Mesendoderm (in vitro differentiated cells): Measurements from ENCODE around the gene C11orf71.

Source experiments
- DNase-seq: peaks from one replicate; pipeline ENCODE4 v3.0.0; 2013
- H2AK5ac ChIP-seq: 2 replicates; pipeline ENCODE4 v1.6.1; 2013; ENCODE audit warnings: low read length, inconsistent platforms
- H2BK120ac ChIP-seq: 2 replicates; pipeline ENCODE4 v1.6.1; 2013; ENCODE audit warnings: low read depth, mild to moderate bottlenecking, low read length, moderate library complexity, mixed read lengths
- H2BK15ac ChIP-seq: replicated peaks from 2 replicates; pipeline ENCODE4 v1.6.1; 2013; ENCODE audit warnings: low read depth, mild to moderate bottlenecking, moderate library complexity
- H2BK5ac ChIP-seq: 2 replicates; pipeline ENCODE4 v1.6.1; 2013; ENCODE audit warnings: low read length, inconsistent platforms
- H3K18ac ChIP-seq: 2 replicates; pipeline ENCODE4 v1.6.1; 2013; ENCODE audit warnings: mild to moderate bottlenecking, low read length, mixed read lengths
- H3K23ac ChIP-seq: one replicate; pipeline ENCODE4 v1.6.1; 2013; ENCODE audit warnings: low read length
- H3K27ac ChIP-seq: 2 replicates; pipeline ENCODE4 v1.5.1; 2013; ENCODE audit warnings: low read depth, mild to moderate bottlenecking, inconsistent platforms, low read length, moderate library complexity
- H3K27me3 ChIP-seq: 2 replicates; pipeline ENCODE4 v1.6.1; 2013; ENCODE audit warnings: low read length, control low read depth, mild to moderate bottlenecking, inconsistent platforms; ENCODE audit not compliant: insufficient read depth, poor library complexity
- H3K36me3 ChIP-seq: 2 replicates; pipeline ENCODE4 v1.6.1; 2013; ENCODE audit warnings: low read length, inconsistent platforms; ENCODE audit not compliant: control insufficient read depth, insufficient read depth
- H3K4ac ChIP-seq: one replicate; pipeline ENCODE4 v1.6.1; 2013; ENCODE audit warnings: low read depth, mild to moderate bottlenecking, low read length, moderate library complexity
- H3K4me1 ChIP-seq: 2 replicates; pipeline ENCODE4 v1.6.1; 2013; ENCODE audit warnings: low read depth, low read length, inconsistent platforms; ENCODE audit not compliant: control insufficient read depth
- H3K4me2 ChIP-seq: 2 replicates; pipeline ENCODE4 v1.6.1; 2013; ENCODE audit warnings: low read length
- H3K4me3 ChIP-seq: 2 replicates; pipeline ENCODE4 v1.5.1; 2013; ENCODE audit warnings: mild to moderate bottlenecking, low read length
- H3K56ac ChIP-seq: one replicate; pipeline ENCODE4 v1.6.1; 2013; ENCODE audit warnings: low read length
- H3K79me1 ChIP-seq: 2 replicates; pipeline ENCODE4 v1.6.1; 2013; ENCODE audit warnings: low read length, inconsistent platforms
- H3K79me2 ChIP-seq: 2 replicates; pipeline ENCODE4 v1.6.1; 2013; ENCODE audit warnings: mild to moderate bottlenecking, low read length; ENCODE audit not compliant: control insufficient read depth, insufficient read depth
- H3K9ac ChIP-seq: 2 replicates; pipeline ENCODE4 v1.6.1; 2013; ENCODE audit warnings: low read length, inconsistent platforms
- H4K5ac ChIP-seq: one replicate; pipeline ENCODE4 v1.6.1; 2013; ENCODE audit warnings: low read length
- H4K8ac ChIP-seq: one replicate; pipeline ENCODE4 v1.6.1; 2013; ENCODE audit warnings: low read depth, mild to moderate bottlenecking, control low read depth, low read length, moderate library complexity
- WGBS: extraction: QIAGEN DNeasy Blood & Tissue Kit; methylation state at CpG from one replicate; pipeline ENCODE4 v1.1.7; 2013; ENCODE audit warnings: low lambda C conversion rate, missing lambda C conversion rate; ENCODE audit not compliant: insufficient coverage; ENCODE audit errors: extremely low coverage; 5-methylcytosine and 5-hydroxymethylcytosine counted together

C11orf71 gene

GRCh38 chr11:114386545-114386944 is 13.8 kb downstream of the C11orf71 start:
- no peak overlapping the region for H4K8ac ChIP-seq
- no peak overlapping the region for H2BK120ac ChIP-seq
- no peak overlapping the region for H4K5ac ChIP-seq
- H3K9ac ChIP-seq, result no peak overlapping the region
- H2BK5ac ChIP-seq, result no peak overlapping the region
- no peak overlapping the region for H3K56ac ChIP-seq
- no peaks in the 10 kb centered on the region for H3K36me3 ChIP-seq
- no peak overlapping the region for H2BK15ac ChIP-seq
- no peaks in the 10 kb centered on the region for H3K79me2 ChIP-seq
- H3K23ac ChIP-seq, result no peak overlapping the region
- H3K4me1 ChIP-seq, result no peaks in the 10 kb centered on the region
- H3K79me1 ChIP-seq, result no peaks in the 10 kb centered on the region
- H3K27ac ChIP-seq, result no peak overlapping the region
- no peak overlapping the region for H3K18ac ChIP-seq
- no peak overlapping the region for H3K4me2 ChIP-seq
- WGBS, result no CpG with 5 or more reads among the region's 1 CpG
- H3K4ac ChIP-seq, result no peak overlapping the region
- no peak overlapping the region for H3K4me3 ChIP-seq
- DNase-seq, result no peak
- no peak overlapping the region for H2AK5ac ChIP-seq
- H3K27me3 ChIP-seq, result no peaks in the 10 kb centered on the region

GRCh38 chr11:114386131-114386530 is 14.2 kb downstream of the C11orf71 start:
- Histone ChIP-seq H3K4ac (no peak overlapping the region), H3K79me1 (no peaks in the 10 kb centered on the region), H3K18ac (no peak overlapping the region), H3K79me2 (no peaks in the 10 kb centered on the region), H3K9ac (no peak overlapping the region), H3K4me1 (no peaks in the 10 kb centered on the region), H2BK5ac (no peak overlapping the region), H4K5ac (no peak overlapping the region), H3K36me3 (no peaks in the 10 kb centered on the region), H3K4me3 (no peak overlapping the region), H3K27me3 (no peaks in the 10 kb centered on the region), H3K27ac (no peak overlapping the region), H3K23ac (no peak overlapping the region), H2BK120ac (no peak overlapping the region), H4K8ac (no peak overlapping the region), H2BK15ac (no peak overlapping the region), H3K4me2 (no peak overlapping the region), H3K56ac (no peak overlapping the region), H2AK5ac (no peak overlapping the region)
- no CpG with 5 or more reads among the region's 2 CpGs for WGBS
- DNase-seq, result no peak

GRCh38 chr11:114384487-114384886 is 15.8 kb downstream of the C11orf71 start:
- Histone ChIP-seq H3K4me2 (no peak overlapping the region), H3K56ac (no peak overlapping the region), H3K18ac (no peak overlapping the region), H2BK15ac (no peak overlapping the region), H2BK120ac (no peak overlapping the region), H2AK5ac (no peak overlapping the region), H4K5ac (no peak overlapping the region), H3K9ac (no peak overlapping the region), H2BK5ac (no peak overlapping the region), H3K79me2 (no peaks in the 10 kb centered on the region), H3K79me1 (no peaks in the 10 kb centered on the region), H3K27me3 (no peaks in the 10 kb centered on the region), H3K27ac (no peak overlapping the region), H3K23ac (no peak overlapping the region), H3K4me3 (no peak overlapping the region), H4K8ac (no peak overlapping the region), H3K4me1 (no peaks in the 10 kb centered on the region), H3K36me3 (no peaks in the 10 kb centered on the region), H3K4ac (no peak overlapping the region)
- no peak for DNase-seq
- no CpG with 5 or more reads among the region's 1 CpG for WGBS

- DNase-seq, result no peak
- no CpG with 5 or more reads among the region's 3 CpGs for WGBS
Measured at GRCh38 chr11:114382509-114382908, 17.8 kb downstream of the C11orf71 start.

GRCh38 chr11:114379394-114380069 is 20.8 kb downstream of the C11orf71 start:
- H3K4ac ChIP-seq, result no peak overlapping the region
- no peak overlapping the region for H2BK15ac ChIP-seq
- H3K27me3 ChIP-seq, result no peaks in the 10 kb centered on the region
- no peak for DNase-seq
- H3K4me3 ChIP-seq, result no peak overlapping the region
- no peak overlapping the region for H2BK5ac ChIP-seq
- no peak overlapping the region for H3K23ac ChIP-seq
- H3K4me2 ChIP-seq, result no peak overlapping the region
- no peak overlapping the region for H3K18ac ChIP-seq
- H3K56ac ChIP-seq, result no peak overlapping the region
- H3K27ac ChIP-seq, result no peak overlapping the region
- H3K4me1 ChIP-seq, result peaks cover 1% of the 10 kb centered on the region
- H2BK120ac ChIP-seq, result no peak overlapping the region
- H3K36me3 ChIP-seq, result no peaks in the 10 kb centered on the region
- H4K8ac ChIP-seq, result no peak overlapping the region
- WGBS, result no CpG with 5 or more reads among the region's 5 CpGs
- H3K9ac ChIP-seq, result no peak overlapping the region
- H3K79me1 ChIP-seq, result no peaks in the 10 kb centered on the region
- no peak overlapping the region for H4K5ac ChIP-seq
- H3K79me2 ChIP-seq, result no peaks in the 10 kb centered on the region
- H2AK5ac ChIP-seq, result no peak overlapping the region

More at GRCh38 chr11:114382509-114382908, 17.8 kb downstream of the C11orf71 start:
- Histone ChIP-seq H2BK15ac (no peak overlapping the region), H3K23ac (no peak overlapping the region), H3K4me3 (no peak overlapping the region), H3K79me1 (no peaks in the 10 kb centered on the region), H2AK5ac (no peak overlapping the region), H3K4me1 (peaks cover 1% of the 10 kb centered on the region), H3K79me2 (no peaks in the 10 kb centered on the region), H4K5ac (no peak overlapping the region), H2BK120ac (no peak overlapping the region), H3K18ac (no peak overlapping the region), H4K8ac (no peak overlapping the region), H3K27ac (no peak overlapping the region), H3K36me3 (no peaks in the 10 kb centered on the region), H2BK5ac (no peak overlapping the region), H3K4ac (no peak overlapping the region), H3K9ac (no peak overlapping the region), H3K27me3 (no peaks in the 10 kb centered on the region), H3K56ac (no peak overlapping the region), H3K4me2 (no peak overlapping the region)
